Trophoblast cell (in vitro differentiated cells and primary cell): ENCODE data around the gene INPP5D.
"Not testable (repeated sequence)": the region's sequence is repeated elsewhere in the genome, so short reads cannot be mapped to it uniquely, and the experiment has no call there.

Experiments used
- DNase-seq, 2 donors: peaks; one replicate each; pipeline ENCODE4 v3.0.0-alpha.2; 2016
- H2AFZ ChIP-seq: 2 replicates; pipeline ENCODE4 v1.6.1; 2013; ENCODE audit warnings: low read length, moderate library complexity, mild to moderate bottlenecking; ENCODE audit not compliant: insufficient read depth, poor library complexity
- H2AK5ac ChIP-seq: 2 replicates; pipeline ENCODE4 v1.6.1; 2013; ENCODE audit warnings: mild to moderate bottlenecking, low read length
- H2BK120ac ChIP-seq: 2 replicates; pipeline ENCODE4 v1.6.1; 2013; ENCODE audit warnings: low read length, mild to moderate bottlenecking, moderate library complexity; ENCODE audit not compliant: insufficient read depth, poor library complexity
- H2BK12ac ChIP-seq: 2 replicates; pipeline ENCODE4 v1.6.1; 2013; ENCODE audit warnings: mild to moderate bottlenecking, low read length, moderate library complexity
- H2BK5ac ChIP-seq: 2 replicates; pipeline ENCODE4 v1.6.1; 2013; ENCODE audit warnings: low read length, low read depth, moderate library complexity, mild to moderate bottlenecking; ENCODE audit not compliant: poor library complexity
- H3K14ac ChIP-seq: 2 replicates; pipeline ENCODE4 v1.6.1; 2013; ENCODE audit warnings: mild to moderate bottlenecking, low read length
- H3K18ac ChIP-seq: 2 replicates; pipeline ENCODE4 v1.6.1; 2013; ENCODE audit warnings: mild to moderate bottlenecking, low read length
- H3K23ac ChIP-seq: 2 replicates; pipeline ENCODE4 v1.6.1; 2013; ENCODE audit warnings: low read length
- H3K27ac ChIP-seq: 2 replicates; pipeline ENCODE4 v1.5.1; 2013; ENCODE audit warnings: low read depth, mild to moderate bottlenecking, inconsistent platforms, low read length, moderate library complexity
- H3K27me3 ChIP-seq: 2 replicates; pipeline ENCODE4 v1.6.1; 2013; ENCODE audit warnings: inconsistent platforms, mild to moderate bottlenecking, low read length, moderate library complexity; ENCODE audit not compliant: insufficient read depth
- H3K36me3 ChIP-seq, 2 experiments: 1 replicate in 1 of 2; 2 replicates in 1 of 2; pipeline ENCODE4 v1.6.1; 2013; ENCODE audit warnings: low read length in 2 of 2, mild to moderate bottlenecking in 2 of 2, moderate library complexity in 1 of 2; ENCODE audit not compliant: insufficient read depth in 2 of 2, control insufficient read depth in 1 of 2
- H3K4ac ChIP-seq: 2 replicates; pipeline ENCODE4 v1.6.1; 2013; ENCODE audit warnings: low read depth, mild to moderate bottlenecking, low read length, moderate library complexity
- H3K4me1 ChIP-seq, 2 experiments: 1 replicate in 1 of 2; 2 replicates in 1 of 2; pipeline ENCODE4 v1.6.1; 2013; ENCODE audit warnings: low read length in 2 of 2, mild to moderate bottlenecking in 2 of 2, moderate library complexity in 1 of 2; ENCODE audit not compliant: insufficient read depth in 2 of 2, control insufficient read depth in 1 of 2
- H3K4me2 ChIP-seq: 2 replicates; pipeline ENCODE4 v1.6.1; 2013; ENCODE audit warnings: inconsistent platforms, mild to moderate bottlenecking, low read length, moderate library complexity
- H3K4me3 ChIP-seq: 2 replicates; pipeline ENCODE4 v1.5.1; 2013; ENCODE audit warnings: mild to moderate bottlenecking, low read depth, low read length, inconsistent platforms
- H3K79me1 ChIP-seq: one replicate; pipeline ENCODE4 v1.6.1; 2013; ENCODE audit warnings: low read length
- H3K79me2 ChIP-seq: 2 replicates; pipeline ENCODE4 v1.6.1; 2013; ENCODE audit warnings: low read length, mild to moderate bottlenecking; ENCODE audit not compliant: control insufficient read depth, insufficient read depth, poor library complexity
- H3K9ac ChIP-seq: 2 replicates; pipeline ENCODE4 v1.6.1; 2013; ENCODE audit warnings: mild to moderate bottlenecking, low read length
- H3K9me3 ChIP-seq: 2 replicates; pipeline ENCODE4 v1.6.1; 2013; ENCODE audit warnings: low read depth, mild to moderate bottlenecking, control low read depth, inconsistent platforms, low read length; ENCODE audit not compliant: insufficient read depth
- H4K12ac ChIP-seq: 2 replicates; pipeline ENCODE4 v1.6.1; 2013; ENCODE audit warnings: low read depth, mild to moderate bottlenecking, low read length, moderate library complexity
- H4K8ac ChIP-seq: 2 replicates; pipeline ENCODE4 v1.6.1; 2013; ENCODE audit warnings: low read depth, mild to moderate bottlenecking, low read length, moderate library complexity
- H4K91ac ChIP-seq: one replicate; pipeline ENCODE4 v1.6.1; 2013; ENCODE audit warnings: low read depth, mild to moderate bottlenecking, low read length, moderate library complexity
- WGBS: extraction: QIAGEN DNeasy Blood & Tissue Kit; methylation state at CpG from one replicate; pipeline ENCODE4 v1.1.7; 2013; ENCODE audit warnings: missing lambda C conversion rate; ENCODE audit not compliant: insufficient read length, insufficient coverage; ENCODE audit errors: extremely low coverage; 5-methylcytosine and 5-hydroxymethylcytosine counted together

Gene INPP5D

GRCh38 chr2:233185963-233186362 is 125.8 kb downstream of the INPP5D start:
- no peak overlapping the region for H3K14ac ChIP-seq

GRCh38 chr2:233186851-233187250 is 126.7 kb downstream of the INPP5D start:
- Histone ChIP-seq H2BK12ac (no peak overlapping the region), H3K23ac (no peak overlapping the region), H3K27ac (no peak overlapping the region), H3K14ac (no peak overlapping the region), H3K27me3 (no peaks in the 10 kb centered on the region), H3K36me3 (no peaks in the 10 kb centered on the region), H2AK5ac (no peak overlapping the region), H2BK5ac (no peak overlapping the region), H2AFZ (no peak overlapping the region), H4K91ac (no peak overlapping the region), H4K12ac (no peak overlapping the region), H3K79me1 (no peaks in the 10 kb centered on the region), H3K4ac (no peak overlapping the region), H3K79me2 (no peaks in the 10 kb centered on the region), H2BK120ac (no peak overlapping the region), H3K4me1 (no peaks in the 10 kb centered on the region), H3K4me2 (no peak overlapping the region), H4K8ac (no peak overlapping the region), H3K4me3 (no peak overlapping the region), H3K9me3 (peaks cover 1% of the 10 kb centered on the region), H3K9ac (no peak overlapping the region), H3K18ac (no peak overlapping the region)
- no CpG with 5 or more reads among the region's 5 CpGs for WGBS
- no peak for DNase-seq

More at GRCh38 chr2:233185963-233186362, 125.8 kb downstream of the INPP5D start:
- no peak overlapping the region for H4K8ac ChIP-seq
- no peaks in the 10 kb centered on the region for H3K4me1 ChIP-seq
- H3K4ac ChIP-seq, result no peak overlapping the region
- no peaks in the 10 kb centered on the region for H3K36me3 ChIP-seq
- no peak overlapping the region for H4K91ac ChIP-seq
- H2BK120ac ChIP-seq, result no peak overlapping the region
- H3K9me3 ChIP-seq, result no peaks in the 10 kb centered on the region
- no peaks in the 10 kb centered on the region for H3K79me1 ChIP-seq
- no peak overlapping the region for H2BK5ac ChIP-seq
- DNase-seq, result no peak
- no CpG with 5 or more reads among the region's 8 CpGs for WGBS
- H3K79me2 ChIP-seq, result no peaks in the 10 kb centered on the region
- H2AFZ ChIP-seq, result no peak overlapping the region
- H2BK12ac ChIP-seq, result no peak overlapping the region
- H3K4me2 ChIP-seq, result no peak overlapping the region
- no peak overlapping the region for H4K12ac ChIP-seq
- no peaks in the 10 kb centered on the region for H3K27me3 ChIP-seq
- no peak overlapping the region for H3K4me3 ChIP-seq
- H3K27ac ChIP-seq, result no peak overlapping the region
- H3K9ac ChIP-seq, result no peak overlapping the region
- no peak overlapping the region for H3K23ac ChIP-seq
- no peak overlapping the region for H3K18ac ChIP-seq
- no peak overlapping the region for H2AK5ac ChIP-seq

GRCh38 chr2:233189025-233189424 is 128.9 kb downstream of the INPP5D start:
- no peak overlapping the region for H3K18ac ChIP-seq
- no peak overlapping the region for H2BK12ac ChIP-seq
- H3K27ac ChIP-seq, result no peak overlapping the region
- H3K79me2 ChIP-seq, result no peaks in the 10 kb centered on the region
- no peak overlapping the region for H2AK5ac ChIP-seq
- H4K91ac ChIP-seq, result no peak overlapping the region
- no peak overlapping the region for H3K4ac ChIP-seq
- WGBS, result no CpG with 5 or more reads among the region's 8 CpGs
- H2AFZ ChIP-seq, result no peak overlapping the region
- H3K4me2 ChIP-seq, result no peak overlapping the region
- no peak overlapping the region for H3K9ac ChIP-seq
- H3K9me3 ChIP-seq, result peaks cover 2% of the 10 kb centered on the region
- H3K23ac ChIP-seq, result no peak overlapping the region
- no peak overlapping the region for H3K4me3 ChIP-seq
- H4K12ac ChIP-seq, result no peak overlapping the region
- no peak overlapping the region for H2BK120ac ChIP-seq
- H3K14ac ChIP-seq, result no peak overlapping the region
- DNase-seq, result no peak
- H3K27me3 ChIP-seq, result no peaks in the 10 kb centered on the region
- no peaks in the 10 kb centered on the region for H3K4me1 ChIP-seq
- no peak overlapping the region for H4K8ac ChIP-seq
- H2BK5ac ChIP-seq, result no peak overlapping the region
- H3K36me3 ChIP-seq, result no peaks in the 10 kb centered on the region
- no peaks in the 10 kb centered on the region for H3K79me1 ChIP-seq

- not testable (repeated sequence) for H2BK120ac ChIP-seq, H3K36me3 ChIP-seq, DNase-seq, H4K8ac ChIP-seq, H2AK5ac ChIP-seq, H4K91ac ChIP-seq, H2BK5ac ChIP-seq, H3K4me3 ChIP-seq, H3K27ac ChIP-seq, H3K23ac ChIP-seq, H3K18ac ChIP-seq, H4K12ac ChIP-seq, H3K79me2 ChIP-seq, H3K4me2 ChIP-seq, H3K9me3 ChIP-seq, H3K4me1 ChIP-seq, H3K14ac ChIP-seq, H3K4ac ChIP-seq, H3K79me1 ChIP-seq, H3K27me3 ChIP-seq, H2BK12ac ChIP-seq, H2AFZ ChIP-seq, H3K9ac ChIP-seq
- no CpG with 5 or more reads among the region's 2 CpGs for WGBS
Observed at GRCh38 chr2:233191016-233191415, 130.9 kb downstream of the INPP5D start.
